Stimulated activated CD4-positive, alpha-beta T cell treated with anti-CD3 and anti-CD28 coated beads, Interleukin-2, amount 100 ng/mL, for 4 hours (primary cell): Measurements from ENCODE around the gene MFSD6.
"Not testable (repeated sequence)": the region's sequence is repeated elsewhere in the genome, so short reads cannot be mapped to it uniquely, and the experiment has no call there.

Experiments used
- DNase-seq: peaks from one replicate; pipeline ENCODE4 v3.0.0-alpha.2; 2020; ENCODE audit warnings: low read depth

Gene MFSD6

GRCh38 chr2:190501702-190502407, 93.7 kb downstream of the MFSD6 start:
- no peak for DNase-seq

DNA sequence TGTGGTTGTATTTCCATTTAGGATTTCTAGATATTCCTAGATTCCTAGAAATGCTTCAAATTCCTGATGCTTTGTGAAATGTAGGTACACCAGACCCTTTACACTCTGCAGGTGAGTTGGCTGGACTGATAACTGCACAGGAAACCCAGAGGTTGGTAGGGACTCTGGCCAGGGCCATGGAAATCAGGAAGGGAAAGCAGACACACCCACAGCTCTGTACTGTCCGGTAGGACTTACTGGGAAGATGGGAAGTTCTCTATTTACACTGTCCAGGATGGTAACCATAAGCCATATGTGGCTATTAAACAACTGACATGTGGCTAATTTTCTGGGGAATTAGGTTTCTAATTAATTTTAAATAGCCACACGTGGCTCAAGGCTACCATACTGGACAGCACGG, 94.9 kb downstream of the MFSD6 start:
- DNase-seq: no peak

DNA sequence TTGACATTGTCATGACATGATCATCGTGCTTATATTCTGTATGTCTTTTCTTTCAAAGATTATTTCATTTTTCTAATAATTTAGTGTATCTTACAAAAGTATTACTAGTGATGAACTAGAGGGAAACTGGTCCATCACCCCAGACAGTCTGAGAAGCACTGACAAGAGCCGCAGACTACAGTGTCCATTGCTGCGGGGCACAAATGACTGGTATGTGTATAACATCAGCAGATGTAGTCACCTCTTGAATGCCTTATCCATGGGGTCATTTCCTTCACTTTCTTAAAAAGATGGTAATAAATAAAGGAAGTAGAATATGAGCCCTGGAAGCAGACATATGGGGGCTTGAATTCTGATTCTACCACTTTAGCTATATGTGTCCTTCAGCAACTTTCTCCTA, 96.8 kb downstream of the MFSD6 start:
- no peak for DNase-seq

GRCh38 chr2:190505696-190506095, 97.5 kb downstream of the MFSD6 start:
- no peak for DNase-seq

DNA sequence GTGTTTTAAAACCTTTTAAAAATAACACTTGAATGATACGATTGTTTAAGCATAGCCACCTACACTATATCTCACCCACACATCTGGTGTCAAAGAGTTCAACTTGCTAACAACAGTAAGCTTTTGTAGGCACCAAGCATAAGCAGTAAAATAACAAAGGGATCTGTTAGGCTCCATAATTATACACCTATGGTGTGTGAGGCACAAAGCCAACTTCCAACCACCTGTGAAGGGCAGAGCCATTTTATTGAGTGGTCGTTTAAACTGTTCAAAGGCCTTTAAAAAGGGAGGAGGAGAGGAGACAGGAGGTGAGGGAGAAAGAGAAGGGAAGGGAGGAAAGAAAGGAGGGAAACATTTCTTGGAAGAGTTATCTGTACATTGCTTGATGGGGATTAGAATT, 98.5 kb downstream of the MFSD6 start:
- no peak for DNase-seq

- DNase-seq: no peak
Observed at GRCh38 chr2:190507135-190507534, 99.0 kb downstream of the MFSD6 start.

DNA sequence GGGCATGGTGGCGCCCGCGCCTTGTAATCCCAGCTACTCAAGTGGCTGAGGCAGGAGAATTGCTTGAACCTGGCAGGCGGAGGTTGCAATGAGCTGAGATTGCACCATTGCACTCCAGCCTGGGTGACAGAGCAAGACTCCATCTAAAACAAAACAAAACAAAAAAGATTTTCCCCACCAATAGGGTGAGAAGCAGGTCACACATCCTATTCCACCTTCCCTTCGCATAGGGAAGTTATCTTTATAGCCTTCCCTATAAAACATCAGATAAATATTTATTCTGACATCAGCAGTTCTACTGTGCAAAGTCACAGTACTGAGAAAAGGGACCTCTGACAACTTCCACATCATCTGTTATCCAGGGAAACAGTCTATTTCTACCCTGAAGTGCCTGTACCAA, 101.7 kb downstream of the MFSD6 start:
- not testable (repeated sequence) for DNase-seq

DNA sequence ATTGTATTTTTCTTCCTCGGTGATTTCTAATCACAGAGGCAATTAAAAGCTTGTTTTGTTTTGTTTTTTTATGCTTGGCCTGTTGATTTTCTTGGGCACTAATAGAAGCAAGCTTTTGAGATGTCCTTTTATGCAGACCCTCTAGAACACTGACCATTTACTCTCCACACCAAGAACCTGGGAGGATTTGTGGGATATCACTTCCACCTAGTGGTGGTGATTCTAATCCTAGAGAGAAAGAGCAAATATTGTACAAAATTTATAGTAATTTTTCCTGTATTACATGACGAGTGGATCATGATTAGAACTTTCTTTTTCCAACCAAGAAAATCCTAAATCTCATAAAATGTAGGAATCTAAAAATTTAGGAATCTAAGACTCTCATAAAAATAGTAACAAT, 102.9 kb downstream of the MFSD6 start:
- no peak for DNase-seq

- DNase-seq: no peak
Observed at GRCh38 chr2:190512539-190513095, 104.5 kb downstream of the MFSD6 start.

DNA sequence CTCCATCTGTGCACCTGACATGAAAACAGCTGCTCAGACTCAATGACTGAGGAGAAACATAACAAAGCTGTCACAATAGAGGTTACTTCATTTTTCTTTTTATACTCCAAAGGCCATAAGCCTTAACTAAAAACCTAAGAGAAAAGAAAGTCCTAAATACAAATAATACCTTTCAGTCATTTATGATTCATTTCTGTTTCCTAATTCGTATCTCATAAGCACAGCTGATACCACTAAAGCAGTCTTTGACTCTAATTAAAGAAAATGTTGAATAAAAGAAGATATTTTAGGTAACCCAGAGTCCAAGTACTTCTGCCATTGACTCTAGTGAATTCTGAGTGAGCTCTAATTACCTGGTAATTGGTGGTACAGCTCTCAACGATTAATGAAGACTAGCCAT, 105.7 kb downstream of the MFSD6 start:
- no peak for DNase-seq

GRCh38 chr2:190514676-190515075, 106.5 kb downstream of the MFSD6 start:
- DNase-seq: no peak

DNA sequence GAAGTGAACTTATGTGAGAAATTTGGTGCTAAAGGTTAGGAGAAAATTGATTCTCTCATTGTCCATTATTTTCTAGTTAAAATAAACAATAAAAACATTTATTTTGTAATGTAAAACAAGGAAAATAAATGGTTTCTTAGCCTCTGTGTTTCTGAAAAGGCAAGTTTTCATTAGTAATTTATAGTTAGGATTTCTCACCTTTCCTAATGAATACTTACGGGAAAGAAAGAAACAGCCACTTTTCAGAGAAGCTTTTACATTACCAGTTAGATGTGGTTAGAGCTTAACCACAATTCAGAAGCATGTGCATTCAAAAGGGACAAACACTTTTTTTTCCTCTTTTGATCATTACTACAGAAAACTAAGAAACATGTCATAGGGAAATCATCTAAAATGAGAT, 107.5 kb downstream of the MFSD6 start:
- DNase-seq: no peak

DNA sequence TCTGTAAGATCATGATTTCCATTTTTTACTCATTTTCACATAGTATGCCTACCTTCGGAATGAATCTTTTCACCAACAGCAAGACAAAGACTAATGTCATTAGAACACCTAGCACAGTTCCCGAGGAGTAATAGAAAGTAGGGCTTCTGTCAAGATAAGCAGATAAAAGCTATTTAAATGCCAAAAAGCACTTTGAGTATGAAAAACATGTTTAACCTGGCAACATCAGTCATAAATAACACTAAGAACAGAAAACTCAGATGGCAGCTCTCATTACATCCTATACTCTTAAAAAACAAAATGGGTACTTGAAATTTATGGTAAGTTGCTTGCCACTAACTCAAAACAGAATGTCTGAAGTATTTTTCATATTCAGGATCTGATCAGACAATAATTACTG, 109.3 kb downstream of the MFSD6 start:
- DNase-seq: no peak

GRCh38 chr2:190519975-190520767, 112.0 kb downstream of the MFSD6 start:
- DNase-seq: no peak

DNA sequence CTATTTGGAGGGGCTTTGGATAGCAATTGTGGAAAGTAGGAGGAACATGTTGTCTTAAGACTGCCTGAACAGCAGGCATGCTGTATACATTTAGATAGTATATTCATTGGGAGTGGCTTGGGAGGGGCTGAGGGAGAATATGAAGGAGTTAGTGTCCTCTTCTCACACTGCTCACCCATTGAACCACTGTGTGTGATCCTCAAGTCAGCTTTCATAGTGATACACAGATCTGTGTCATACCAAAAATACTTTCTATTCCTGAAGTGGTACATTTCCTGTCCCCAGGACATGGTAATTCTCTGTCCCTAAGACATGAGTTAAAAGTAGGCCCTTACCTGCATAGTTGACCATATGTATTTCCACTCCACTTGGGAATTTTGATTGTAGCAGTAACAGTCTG, 116.8 kb downstream of the MFSD6 start:
- no peak for DNase-seq

DNA sequence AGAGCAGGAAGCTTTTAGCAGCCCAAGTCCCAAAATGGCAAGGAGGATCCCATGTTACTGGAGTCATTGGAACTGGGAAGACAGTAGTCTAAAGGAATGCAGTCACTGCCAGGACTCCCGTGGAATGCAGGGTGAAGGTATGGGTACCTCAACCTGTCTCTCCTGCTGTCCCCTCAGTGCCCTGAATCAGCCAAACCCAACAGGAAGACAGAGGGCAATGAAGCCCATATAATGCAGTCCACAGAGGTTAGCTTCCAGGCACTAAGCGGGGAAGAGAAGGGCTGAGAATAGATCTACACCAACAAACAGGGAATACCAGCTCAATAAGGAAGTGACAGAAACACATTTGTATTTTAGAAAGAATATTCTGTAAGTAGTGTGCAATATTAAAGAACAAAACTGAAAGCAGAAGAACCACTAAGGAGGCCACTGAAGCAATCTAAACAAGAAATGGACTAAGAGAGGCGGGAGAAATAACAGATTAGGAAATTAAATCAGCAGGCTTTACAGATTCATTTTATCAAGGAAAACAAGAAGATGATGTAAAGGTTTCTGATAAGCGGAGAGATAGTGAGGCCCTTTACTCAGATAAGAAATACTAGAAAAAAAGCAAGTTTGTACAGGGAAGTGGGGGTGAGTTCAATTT, 118.1 kb downstream of the MFSD6 start:
- DNase-seq: no peak

- DNase-seq: no peak
Observed at GRCh38 chr2:190527214-190527613, 119.1 kb downstream of the MFSD6 start.

DNA sequence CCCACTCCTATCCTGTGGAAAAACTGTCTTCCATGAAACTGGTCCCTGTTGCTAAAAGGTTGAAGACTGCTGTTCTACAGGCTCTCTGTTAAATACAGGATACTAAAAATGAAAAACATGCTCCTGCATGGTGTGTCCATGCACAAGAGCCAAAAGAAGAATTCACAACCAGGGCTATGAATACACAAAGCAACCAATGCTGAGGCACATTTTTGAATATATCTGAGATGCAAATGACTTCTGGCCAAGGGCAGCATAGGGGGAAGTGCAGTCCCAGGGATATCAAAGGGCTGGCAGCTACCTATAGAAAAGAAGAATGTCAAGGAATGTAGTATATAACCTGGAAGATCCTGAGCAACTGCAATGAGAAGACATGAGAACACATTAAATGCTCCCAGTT, 119.8 kb downstream of the MFSD6 start:
- DNase-seq: no peak

GRCh38 chr2:190528521-190529001, 120.4 kb downstream of the MFSD6 start:
- no peak for DNase-seq

DNA sequence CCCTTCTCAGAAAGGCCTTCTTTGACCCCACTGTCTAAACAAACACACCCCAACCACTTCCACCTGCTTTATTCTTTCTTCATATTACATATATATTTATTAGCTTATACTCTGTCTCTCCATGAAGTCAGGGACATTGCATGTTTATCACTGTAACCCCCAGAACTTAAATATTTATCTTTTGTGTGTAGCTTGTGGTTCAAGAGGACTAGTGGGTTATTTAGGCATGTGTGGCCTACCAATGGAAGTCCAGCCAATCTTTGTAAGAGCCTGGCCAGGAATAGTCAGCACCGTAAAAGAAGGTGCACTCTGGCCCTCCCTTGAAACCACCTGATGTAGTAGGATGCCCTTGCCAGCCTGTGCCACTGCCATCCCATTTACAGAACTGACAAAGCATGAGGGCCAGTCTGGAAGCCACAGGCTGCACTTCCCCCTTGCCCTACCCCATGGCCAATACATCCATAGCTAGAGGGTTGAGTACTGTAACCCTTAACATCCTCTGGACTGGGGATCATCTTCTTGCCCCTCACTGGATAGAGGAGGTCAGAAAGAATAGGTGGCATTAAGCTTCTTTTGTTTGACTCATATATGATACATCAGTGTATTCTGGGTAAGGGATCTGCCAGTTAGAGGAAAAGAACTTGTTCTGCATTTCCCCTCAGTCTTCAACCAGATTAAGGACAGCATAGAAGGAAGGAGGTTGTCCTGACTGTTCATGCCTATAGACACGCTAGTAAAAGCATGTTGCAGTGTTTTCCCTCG, 121.5 kb downstream of the MFSD6 start:
- DNase-seq: no peak

DNA sequence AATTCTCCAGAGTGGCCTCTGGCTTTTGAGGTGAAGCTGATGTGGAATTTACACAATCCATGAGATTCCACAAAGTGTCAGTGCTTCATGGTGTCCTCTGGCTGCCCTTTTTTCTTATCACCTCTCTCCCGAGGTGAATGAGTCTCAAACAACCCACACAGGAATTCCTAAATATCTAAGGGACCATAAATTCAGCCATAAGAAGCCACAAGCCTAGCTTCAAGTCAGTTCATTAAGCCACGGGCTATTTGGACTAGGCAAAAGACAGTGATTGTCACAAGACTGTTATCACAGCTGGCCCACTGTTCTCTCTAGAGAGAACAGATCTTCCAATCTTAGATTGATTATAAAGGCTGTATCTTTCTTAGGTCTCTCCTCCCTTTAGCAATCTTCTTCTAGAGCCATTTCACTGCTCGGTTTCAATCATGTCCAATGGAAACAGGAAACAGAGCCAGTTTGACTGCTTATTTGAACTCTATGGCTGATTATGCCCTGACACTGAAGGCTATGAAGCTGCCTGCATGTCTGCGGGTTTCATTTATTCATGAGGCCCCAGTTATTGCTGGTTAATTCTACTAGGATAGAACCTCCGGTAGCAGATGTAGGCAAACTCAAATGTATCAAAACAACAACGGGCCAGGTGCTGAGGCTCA, 122.2 kb downstream of the MFSD6 start:
- DNase-seq: no peak
